ENCODE results near the gene CACNA1B. TPM values are rescaled to one million over a fixed set of nuclear protein-coding genes. Genes with fewer than 3 reads are reported as not detected.

Gene CACNA1B
- total RNA-seq, 2 donors from 2014 or later = 0.26 to 0.99 TPM

DNA sequence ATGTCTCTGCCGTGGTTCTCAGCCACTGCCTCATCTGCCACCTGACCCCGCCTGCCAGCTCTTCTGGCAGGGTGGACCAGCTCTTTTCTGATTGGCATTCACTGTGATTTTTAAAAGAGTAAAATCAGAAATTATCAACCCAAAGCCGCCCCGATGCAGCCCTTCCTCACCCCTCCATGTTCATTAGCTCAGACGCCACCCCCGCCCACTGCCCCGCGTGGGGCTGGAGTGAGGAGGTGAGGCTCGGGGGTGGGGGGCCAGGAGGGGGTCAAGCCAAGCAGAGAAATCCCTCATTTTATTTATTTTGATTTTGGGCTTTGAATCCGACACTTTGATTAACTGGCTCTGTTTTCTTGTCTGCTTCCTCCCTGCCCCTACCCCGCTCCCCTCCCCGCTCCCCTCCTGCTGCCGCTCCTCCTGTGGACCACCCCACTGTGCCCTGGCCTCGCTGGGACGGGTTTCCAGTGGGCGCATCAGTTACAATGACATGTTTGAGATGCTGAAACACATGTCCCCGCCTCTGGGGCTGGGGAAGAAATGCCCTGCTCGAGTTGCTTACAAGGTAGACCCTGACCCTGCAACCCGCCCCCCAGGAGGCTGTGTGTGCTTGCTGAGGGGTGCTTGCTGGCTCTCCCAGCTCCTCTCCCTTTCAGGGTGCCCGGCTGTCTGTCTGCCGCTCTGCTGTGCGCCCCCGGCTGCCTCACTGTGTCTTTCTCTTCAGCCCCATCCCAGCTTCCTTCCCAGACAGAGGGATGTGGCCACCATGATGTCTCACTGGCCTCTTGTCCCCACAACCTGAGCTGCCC, 224.9 kb downstream of the CACNA1B start:
- 68 to 78% methylated on average over 20 to 21 of the region's 23 CpGs for WGBS, 2 donors
- no peaks in the 10 kb centered on the region for H3K9me3 ChIP-seq
- DNase-seq = no peak

DNA sequence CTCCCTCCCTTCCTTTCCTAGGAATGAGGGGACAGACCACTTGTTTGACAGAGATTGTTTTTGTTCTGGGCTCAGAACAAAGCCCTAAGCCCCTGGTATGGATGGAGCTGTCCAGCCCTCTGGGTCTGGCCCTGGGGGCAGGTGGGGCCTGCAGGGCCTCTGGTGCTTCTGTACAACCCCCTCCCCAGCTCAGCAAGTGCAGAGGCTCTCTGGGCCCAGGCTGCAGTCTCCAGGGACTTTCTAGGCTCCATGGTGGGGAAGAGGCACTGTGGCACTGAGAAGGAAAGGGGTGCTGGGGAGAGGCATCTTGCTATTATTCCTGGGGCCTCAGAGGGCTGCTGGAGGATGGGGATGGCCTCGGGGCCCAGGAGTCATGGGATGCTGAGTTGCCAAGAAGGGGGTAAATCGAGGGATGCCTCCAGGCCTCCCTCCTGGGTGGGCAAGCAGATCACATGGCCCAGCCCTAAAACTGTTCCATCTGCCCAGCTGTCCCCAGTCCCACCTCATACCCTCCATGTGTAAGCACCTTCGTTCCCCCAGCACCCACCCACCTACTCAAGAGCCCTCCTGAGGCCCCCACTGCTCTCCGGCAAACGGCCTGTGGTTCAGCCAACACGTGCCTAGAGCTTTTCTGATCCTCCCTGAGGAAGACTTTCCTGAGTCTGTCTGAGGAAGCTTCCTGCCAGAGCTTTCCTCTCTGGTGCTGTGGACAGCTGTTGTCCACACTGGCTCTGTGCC, 225.7 kb downstream of the CACNA1B start:
- 51 to 54% methylated on average over 5 to 6 of the region's 6 CpGs for WGBS, 2 donors
- TF ChIP-seq CTCF (IDR thresholded peaks at IDR 0.05) (no peak), POLR2A (IDR thresholded peaks at IDR 0.05) (no peak)
- H3K27me3 ChIP-seq = no peaks in the 10 kb centered on the region
- DNase-seq (no peak), ATAC-seq (no peak)
- H3K27ac ChIP-seq = no peak overlapping the region
- no peak overlapping the region for H3K4me3 ChIP-seq
- intact Hi-C loops (cut with DNase I) = no loop called here
- H3K4me1 ChIP-seq = no peaks in the 10 kb centered on the region
- no peaks in the 10 kb centered on the region for H3K36me3 ChIP-seq (replicated peaks in 1 of 2; ENCODE audit: insufficient read depth in 1 of 2, low read depth in 2 of 2)
- no peaks in the 10 kb centered on the region for H3K9me3 ChIP-seq

More for the DNA sequence above, 224.9 kb downstream of the CACNA1B start:
- Histone ChIP-seq H3K27ac (no peak overlapping the region), H3K4me3 (no peak overlapping the region), H3K27me3 (no peaks in the 10 kb centered on the region), H3K4me1 (no peaks in the 10 kb centered on the region), H3K36me3 (replicated peaks in 1 of 2; ENCODE audit: insufficient read depth in 1 of 2, low read depth in 2 of 2) (no peaks in the 10 kb centered on the region)
- no peak for ATAC-seq
- TF ChIP-seq POLR2A (IDR thresholded peaks at IDR 0.05) (no peak), CTCF (IDR thresholded peaks at IDR 0.05) (no peak)
- intact Hi-C loops (cut with DNase I) = no loop called here

- TF ChIP-seq POLR2A (IDR thresholded peaks at IDR 0.05) (no peak), CTCF (IDR thresholded peaks at IDR 0.05) (no peak)
Measured at GRCh38 chr9:138103849-138104206, 226.2 kb downstream of the CACNA1B start.

GRCh38 chr9:138104251-138105122, 226.9 kb downstream of the CACNA1B start:
- H3K27me3 ChIP-seq = no peaks in the 10 kb centered on the region
- DNase-seq (no peak), ATAC-seq (no peak)
- no peaks in the 10 kb centered on the region for H3K4me1 ChIP-seq
- intact Hi-C loops (cut with DNase I) = no loop called here
- WGBS, 2 donors = 61 to 75% methylated on average over 9 to 14 of the region's 14 CpGs
- TF ChIP-seq CTCF (IDR thresholded peaks at IDR 0.05) (no peak), POLR2A (IDR thresholded peaks at IDR 0.05) (no peak)
- no peaks in the 10 kb centered on the region for H3K36me3 ChIP-seq (replicated peaks in 1 of 2; ENCODE audit: insufficient read depth in 1 of 2, low read depth in 2 of 2)
- no peaks in the 10 kb centered on the region for H3K9me3 ChIP-seq
- H3K27ac ChIP-seq = no peak overlapping the region
- H3K4me3 ChIP-seq = no peak overlapping the region

More at GRCh38 chr9:138103849-138104206, 226.2 kb downstream of the CACNA1B start:
- 75% methylated on average over 3 of the region's 3 CpGs; no CpG with 5 or more reads in 1 of the 2 donors for WGBS, 2 donors
- no peaks in the 10 kb centered on the region for H3K36me3 ChIP-seq (replicated peaks in 1 of 2; ENCODE audit: insufficient read depth in 1 of 2, low read depth in 2 of 2)
- H3K27me3 ChIP-seq = no peaks in the 10 kb centered on the region
- ATAC-seq (no peak), DNase-seq (no peak)
- no peak overlapping the region for H3K4me3 ChIP-seq
- no peak overlapping the region for H3K27ac ChIP-seq
- H3K9me3 ChIP-seq = no peaks in the 10 kb centered on the region
- intact Hi-C loops (cut with DNase I) = no loop called here
- no peaks in the 10 kb centered on the region for H3K4me1 ChIP-seq
